Measurements from ENCODE around the gene PKMYT1.

PKMYT1 gene

DNA sequence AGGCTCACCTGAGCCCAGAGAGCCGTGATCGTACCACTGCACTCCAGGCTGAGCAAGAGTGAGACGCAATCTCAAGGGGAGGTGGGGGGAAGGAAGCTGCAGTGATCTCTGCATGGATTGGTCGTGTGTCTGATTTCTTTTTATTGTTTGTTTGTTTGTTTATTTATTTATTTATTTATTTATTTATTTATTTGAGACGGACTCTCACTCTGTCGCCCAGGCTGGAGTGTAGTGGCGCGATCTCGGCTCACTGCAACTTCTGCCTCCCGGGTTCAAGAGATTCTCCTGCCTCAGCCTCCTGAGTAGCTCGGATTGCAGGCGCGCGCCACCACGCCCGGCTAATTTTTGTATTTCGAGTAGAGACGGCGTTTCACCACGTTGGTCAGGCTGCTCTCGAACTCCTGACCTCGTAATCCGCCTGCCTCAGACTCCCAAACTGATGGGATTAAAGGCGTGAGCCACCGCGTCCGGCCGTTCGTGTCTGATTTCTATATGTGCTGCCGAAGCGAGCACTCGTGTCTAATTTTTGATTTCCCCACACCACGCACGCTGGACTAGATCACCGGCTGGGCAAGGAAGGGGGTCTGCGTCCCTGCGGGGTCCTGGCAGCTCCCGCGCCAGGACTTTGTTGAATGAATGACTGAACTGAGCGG lies 39.5 kb upstream of the PKMYT1 start:
- in situ Hi-C loops (cut with HindIII; ENCODE audit: low sequenced_read_pairs): no loop called here

- in situ Hi-C loops (cut with HindIII; ENCODE audit: low sequenced_read_pairs): no loop called here
Observed at GRCh38 chr16:3017794-3018506, 37.7 kb upstream of the PKMYT1 start, which contains the start of gene CLDN6. Gene CLDN6, minus strand, starts transcription at chr16:3018183. Its CDS starts 2,162 bp downstream, at chr16:3016021.

DNA sequence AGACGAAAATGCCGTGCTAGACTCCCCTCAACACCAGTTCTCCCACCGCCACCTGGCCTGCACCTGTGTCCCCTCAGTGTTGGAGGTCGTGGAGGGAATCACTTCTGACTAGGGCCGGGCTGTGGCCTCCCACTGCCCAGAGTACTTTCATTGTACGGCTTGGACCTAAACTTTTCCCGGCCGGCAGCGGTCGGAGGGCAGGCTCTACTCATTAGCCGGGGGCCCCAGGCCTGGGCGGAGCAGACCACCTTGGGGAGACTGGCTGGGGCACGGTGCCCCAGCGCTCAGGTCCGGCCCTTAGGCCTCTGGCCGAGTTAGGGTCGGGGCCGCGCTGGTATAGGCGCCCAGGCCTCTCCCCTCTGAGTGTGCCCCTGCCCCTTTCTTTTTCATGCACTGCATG lies 37.1 kb upstream of the PKMYT1 start:
- in situ Hi-C loops (cut with HindIII; ENCODE audit: low sequenced_read_pairs): no loop called here

DNA sequence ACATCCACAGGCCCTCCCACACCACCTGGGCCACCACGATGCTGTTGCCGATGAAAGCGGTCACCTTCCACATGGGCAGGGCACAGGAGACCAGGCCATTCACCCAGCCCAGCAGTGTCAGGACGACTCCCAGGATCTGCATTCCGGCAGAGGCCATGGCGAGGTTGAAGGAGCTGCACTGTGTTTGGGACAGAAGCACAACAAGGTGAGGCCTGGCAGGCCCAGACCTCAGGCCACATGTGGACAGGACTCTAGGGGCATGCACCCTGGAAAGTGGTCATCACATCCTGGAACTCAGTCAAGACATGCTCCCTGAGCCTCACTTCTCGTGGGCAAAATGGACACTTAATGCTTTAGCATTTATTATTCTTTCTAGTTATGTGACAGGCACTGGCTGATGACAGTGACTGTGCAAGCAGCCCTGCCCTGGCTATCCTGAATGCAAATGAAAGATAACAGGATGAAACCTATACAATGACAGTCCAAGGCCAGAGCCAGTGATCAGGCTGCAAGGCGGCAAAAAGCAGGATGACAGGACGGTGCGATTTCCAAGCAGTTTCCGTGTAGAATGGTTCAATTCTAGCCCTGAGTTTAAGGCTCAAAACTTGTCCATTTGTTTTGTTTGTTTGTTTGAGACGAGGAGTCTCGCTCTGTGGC lies 35.7 kb upstream of the PKMYT1 start:
- in situ Hi-C loops (cut with HindIII; ENCODE audit: low sequenced_read_pairs): no loop called here

- in situ Hi-C loops (cut with HindIII; ENCODE audit: low sequenced_read_pairs): no loop called here
Observed at GRCh38 chr16:3014971-3015370, 34.7 kb upstream of the PKMYT1 start.

DNA sequence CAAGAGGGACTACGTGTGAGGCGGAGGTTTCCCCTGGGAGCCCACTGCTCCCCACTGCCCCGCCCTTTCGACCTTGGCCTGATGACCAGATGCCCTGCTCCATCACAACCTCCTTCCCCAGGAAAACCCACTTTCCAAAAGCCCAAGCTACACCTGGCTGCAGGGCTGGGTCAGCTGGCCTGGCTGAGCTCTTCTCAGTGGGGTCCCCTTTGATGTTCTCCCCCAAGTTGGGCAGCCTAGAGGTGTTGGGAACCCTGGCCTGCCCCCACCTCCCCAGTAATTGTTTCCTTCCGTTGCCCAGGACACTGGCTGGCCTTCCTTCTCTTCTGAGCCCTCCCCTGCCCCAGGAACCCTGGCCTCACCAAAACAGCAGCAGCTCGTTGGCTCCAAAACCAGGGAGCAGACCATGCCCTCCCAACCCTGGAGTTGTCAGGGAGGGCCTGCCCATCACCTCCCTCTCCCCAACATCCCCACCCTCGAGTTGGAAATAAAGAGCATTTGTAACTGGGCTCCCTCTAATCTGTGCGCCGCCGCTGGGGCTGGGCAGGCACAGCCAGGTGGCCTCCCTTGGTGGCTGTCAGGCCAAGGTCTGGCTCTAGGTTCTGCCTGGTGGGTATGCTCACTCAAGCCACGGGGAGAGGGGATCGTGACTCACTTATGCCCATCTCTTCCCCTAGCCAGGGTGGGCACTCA lies 33.9 kb upstream of the PKMYT1 start:
- in situ Hi-C loops (cut with HindIII; ENCODE audit: low sequenced_read_pairs): no loop called here

- in situ Hi-C loops (cut with HindIII; ENCODE audit: low sequenced_read_pairs): no loop called here
Observed at GRCh38 chr16:3013491-3013951, 33.3 kb upstream of the PKMYT1 start.

- in situ Hi-C loops (cut with HindIII; ENCODE audit: low sequenced_read_pairs): no loop called here
Observed at GRCh38 chr16:3012828-3013420, 32.7 kb upstream of the PKMYT1 start, which contains the start of gene CLDN9. Gene CLDN9, plus strand, starts transcription at chr16:3012923. Its CDS starts 440 bp downstream, at chr16:3013363.

- in situ Hi-C loops (cut with HindIII; ENCODE audit: low sequenced_read_pairs): no loop called here
Observed at GRCh38 chr16:3012246-3012645, 32.0 kb upstream of the PKMYT1 start.

- in situ Hi-C loops (cut with HindIII; ENCODE audit: low sequenced_read_pairs): no loop called here
Observed at GRCh38 chr16:3010510-3010909, 30.3 kb upstream of the PKMYT1 start.

DNA sequence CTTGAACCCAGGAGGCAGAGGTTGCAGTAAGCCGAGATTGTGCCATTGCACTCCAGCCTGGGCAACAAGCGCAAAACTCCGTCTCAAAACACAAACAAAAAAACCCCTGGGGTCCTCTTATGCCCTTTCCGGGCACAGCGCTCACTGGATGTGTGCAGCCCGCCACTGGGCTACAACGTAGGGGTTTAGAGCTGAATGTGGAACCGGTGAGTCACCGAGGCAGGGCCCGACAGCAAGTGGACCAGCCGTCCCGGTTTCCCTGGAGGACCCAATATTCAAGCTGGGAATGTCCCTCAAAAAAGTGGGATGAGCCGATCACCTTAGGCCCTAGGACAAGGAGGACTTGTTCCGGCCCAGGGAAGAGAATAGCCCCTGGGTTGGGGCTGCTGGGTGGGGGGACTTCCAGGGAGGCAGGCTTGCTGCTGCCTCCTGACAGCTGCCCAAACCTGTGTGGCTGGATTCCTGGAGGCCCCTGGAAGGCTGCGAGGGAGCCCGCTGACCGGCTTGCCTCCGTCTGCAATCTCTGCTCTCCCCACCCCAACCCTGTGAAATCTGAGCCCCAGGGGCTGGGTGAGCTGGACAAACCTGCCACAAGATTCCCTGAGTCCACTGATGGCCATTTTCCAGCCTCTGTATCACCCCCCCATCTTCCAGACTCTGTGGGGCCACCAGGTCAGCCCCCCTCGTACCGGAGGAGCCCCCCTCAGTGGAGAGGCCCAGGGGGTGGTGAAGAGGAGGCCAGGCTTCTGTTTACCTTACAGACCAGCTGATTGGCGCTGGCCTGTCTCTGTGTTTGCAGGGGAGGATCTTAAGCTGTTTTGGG lies 29.5 kb upstream of the PKMYT1 start:
- in situ Hi-C loops (cut with HindIII; ENCODE audit: low sequenced_read_pairs): no loop called here

DNA sequence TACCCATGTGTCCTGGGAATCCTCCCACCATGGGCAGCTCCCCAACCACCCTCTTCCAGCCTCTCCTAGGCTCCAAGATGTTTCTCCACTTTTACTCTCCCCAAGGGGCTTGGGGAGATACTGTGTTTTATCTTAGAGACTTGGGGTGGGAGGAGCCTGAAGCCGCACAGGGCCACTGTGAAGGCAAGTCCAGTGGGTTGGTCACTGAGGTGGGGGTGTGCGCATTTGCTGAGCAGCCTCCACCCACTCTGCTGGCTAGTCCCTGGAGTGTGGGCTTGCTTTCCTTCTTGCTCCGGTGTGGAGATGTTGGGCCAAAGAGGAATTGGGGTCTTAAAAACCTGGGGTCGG lies 28.4 kb upstream of the PKMYT1 start:
- in situ Hi-C loops (cut with HindIII; ENCODE audit: low sequenced_read_pairs): no loop called here

GRCh38 chr16:3007957-3008689 lies 27.9 kb upstream of the PKMYT1 start:
- in situ Hi-C loops (cut with HindIII; ENCODE audit: low sequenced_read_pairs): no loop called here

DNA sequence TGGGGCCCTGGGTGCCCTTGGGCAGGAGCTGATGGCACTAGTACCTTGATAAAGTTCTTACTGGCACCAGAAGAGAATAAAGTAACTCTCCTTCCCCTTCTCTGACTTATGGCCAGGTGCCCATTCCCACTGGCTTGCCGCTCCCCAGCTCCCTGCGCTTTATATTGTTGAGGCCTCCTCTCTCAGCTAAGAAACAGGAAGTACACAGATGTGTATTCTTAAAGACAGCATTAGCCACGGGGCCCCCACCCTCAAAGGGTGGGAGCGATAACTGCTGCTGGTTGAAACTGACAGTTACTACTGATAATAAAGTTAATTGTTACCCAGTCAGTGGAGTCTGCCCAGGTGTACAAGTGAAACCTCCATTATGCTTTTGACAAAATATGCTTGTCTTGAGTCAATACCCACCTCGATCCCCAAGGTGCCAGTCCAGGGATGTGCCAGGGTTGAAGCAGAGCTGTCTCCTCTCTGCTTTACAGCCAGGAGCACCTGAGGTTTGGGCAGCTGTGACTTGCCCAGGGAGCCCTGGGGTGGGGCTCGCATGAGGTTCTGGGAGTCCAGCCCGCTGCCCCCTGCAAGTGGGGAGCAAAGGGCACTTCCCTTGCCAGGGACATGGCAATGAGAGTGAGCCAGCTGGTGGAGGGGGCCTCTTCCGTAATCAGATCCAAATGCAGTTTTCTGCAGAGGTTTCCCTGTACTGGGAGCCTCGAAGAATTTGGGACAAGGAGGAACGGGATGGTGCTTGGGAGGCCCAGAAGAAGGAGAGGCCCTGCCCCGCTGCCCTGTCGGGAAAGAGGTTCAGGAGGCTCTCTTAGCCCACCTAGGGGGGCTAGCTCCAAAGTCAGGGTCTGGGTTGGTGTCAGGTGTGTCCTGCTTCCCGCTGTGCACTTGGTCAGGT lies 27.1 kb upstream of the PKMYT1 start:
- in situ Hi-C loops (cut with HindIII; ENCODE audit: low sequenced_read_pairs): no loop called here

GRCh38 chr16:3004781-3005284 lies 24.6 kb upstream of the PKMYT1 start:
- in situ Hi-C loops (cut with HindIII; ENCODE audit: low sequenced_read_pairs): no loop called here

GRCh38 chr16:3004319-3004718 lies 24.1 kb upstream of the PKMYT1 start:
- in situ Hi-C loops (cut with HindIII; ENCODE audit: low sequenced_read_pairs): no loop called here

DNA sequence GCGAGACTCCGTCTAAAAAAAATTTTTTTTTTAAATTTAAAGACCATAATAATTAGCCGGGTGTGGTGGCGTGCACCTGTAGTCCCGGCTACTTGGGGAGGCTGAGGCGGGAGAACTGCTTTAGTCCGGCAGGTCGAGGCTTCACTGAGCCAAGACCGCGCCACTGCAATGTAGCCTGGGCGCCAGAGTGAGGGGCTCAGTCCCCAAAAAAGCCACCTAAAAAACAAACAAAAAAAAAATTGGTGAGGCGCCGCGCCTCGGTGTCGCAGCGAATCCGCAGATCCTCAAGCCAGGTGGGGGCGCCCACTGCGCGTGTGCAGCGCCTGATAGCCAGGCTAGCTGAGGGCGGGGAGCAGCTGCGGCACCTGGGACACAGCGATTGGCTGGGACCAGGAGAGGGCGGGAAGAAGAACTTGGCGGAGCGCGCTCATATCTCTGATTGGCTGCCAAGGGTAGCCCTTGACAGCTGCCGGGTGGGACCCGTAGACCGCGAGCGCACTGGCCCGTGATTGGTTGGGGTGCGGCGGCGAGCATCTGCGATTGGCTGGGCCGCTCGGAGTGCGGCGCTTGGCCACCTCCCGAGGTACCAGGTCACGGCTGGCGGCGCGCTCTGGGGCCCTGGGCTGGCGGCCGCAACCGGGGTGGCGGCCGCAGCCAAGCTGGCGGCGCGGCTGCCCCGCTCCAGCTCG lies 23.5 kb upstream of the PKMYT1 start:
- in situ Hi-C loops (cut with HindIII; ENCODE audit: low sequenced_read_pairs): no loop called here

DNA sequence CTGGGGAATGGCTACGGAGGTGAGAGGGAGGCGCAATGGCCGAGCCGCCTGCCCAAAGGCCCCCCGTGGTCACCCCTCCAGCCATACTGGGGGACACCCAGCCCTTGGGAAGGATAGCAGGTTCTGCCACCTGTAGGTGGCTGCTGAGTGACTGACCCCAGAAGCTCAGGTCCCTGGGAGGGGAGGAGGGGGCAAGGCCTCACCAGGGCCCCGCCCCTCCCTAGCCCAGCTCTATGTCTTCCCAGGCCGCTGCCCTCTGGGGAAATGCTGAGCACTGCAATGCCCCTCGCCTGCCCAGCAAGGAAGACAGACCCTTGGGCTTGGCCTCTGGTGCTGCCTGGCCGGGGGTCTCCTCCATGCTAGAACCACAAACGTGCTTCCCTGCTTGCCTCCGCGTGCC lies 21.1 kb upstream of the PKMYT1 start:
- in situ Hi-C loops (cut with HindIII; ENCODE audit: low sequenced_read_pairs): no loop called here
